NCI-H748 (cell line): ENCODE measurements around the gene ATP13A1.

Source experiments
- DNase-seq: peaks from one replicate; lab custom pipeline; 2025; ENCODE audit not compliant: unreplicated experiment; lab: John Stamatoyannopoulos, UW

Gene ATP13A1

GRCh38 chr19:19645233-19645870 lies 18.1 kb downstream of the ATP13A1 start:
- DNase-seq = no peak

- no peak for DNase-seq
Observed at GRCh38 chr19:19644054-19644388, 19.5 kb downstream of the ATP13A1 start.

- DNase-seq = peak; percentile 80
Observed at GRCh38 chr19:19643158-19644053, 20.1 kb downstream of the ATP13A1 start, which contains the start of gene GMIP. Gene GMIP (minus strand): TSS chr19:19643657. CDS start chr19:19643529, 128 bp downstream.

GRCh38 chr19:19642506-19643157 lies 20.8 kb downstream of the ATP13A1 start:
- DNase-seq = peak; percentile 38

GRCh38 chr19:19637523-19638251 lies 25.8 kb downstream of the ATP13A1 start:
- no peak for DNase-seq

- DNase-seq = no peak
Observed at GRCh38 chr19:19637186-19637522, 26.3 kb downstream of the ATP13A1 start.

- DNase-seq = no peak
Observed at GRCh38 chr19:19636573-19637185, 26.8 kb downstream of the ATP13A1 start.

GRCh38 chr19:19635313-19635702 lies 28.2 kb downstream of the ATP13A1 start:
- no peak for DNase-seq

- no peak for DNase-seq
Observed at GRCh38 chr19:19634516-19635312, 28.8 kb downstream of the ATP13A1 start.

GRCh38 chr19:19633711-19634515 lies 29.6 kb downstream of the ATP13A1 start:
- no peak for DNase-seq

- DNase-seq = no peak
Observed at GRCh38 chr19:19632661-19633060, 30.8 kb downstream of the ATP13A1 start.

GRCh38 chr19:19631346-19631745 lies 32.1 kb downstream of the ATP13A1 start:
- DNase-seq = no peak

- no peak for DNase-seq
Observed at GRCh38 chr19:19630426-19630825, 33.0 kb downstream of the ATP13A1 start.

- no peak for DNase-seq
Observed at GRCh38 chr19:19630062-19630414, 33.4 kb downstream of the ATP13A1 start.

GRCh38 chr19:19628501-19629134 lies 34.9 kb downstream of the ATP13A1 start:
- DNase-seq = peak; percentile 86

GRCh38 chr19:19627621-19628500 lies 35.6 kb downstream of the ATP13A1 start, which contains the start of gene LPAR2:
Gene LPAR2 (minus strand): TSS chr19:19628220. CDS start chr19:19627275, 945 bp downstream.
- DNase-seq = peak; percentile 80

- DNase-seq = no peak
Observed at GRCh38 chr19:19626516-19627472, 36.7 kb downstream of the ATP13A1 start.
